ENCODE results near the gene ARNT2. TPM values are rescaled to one million over a fixed set of nuclear protein-coding genes. Genes with fewer than 3 reads are reported as not detected.

ARNT2 gene
- total RNA-seq, 2 experiments from 2014 or later, result not detected

DNA sequence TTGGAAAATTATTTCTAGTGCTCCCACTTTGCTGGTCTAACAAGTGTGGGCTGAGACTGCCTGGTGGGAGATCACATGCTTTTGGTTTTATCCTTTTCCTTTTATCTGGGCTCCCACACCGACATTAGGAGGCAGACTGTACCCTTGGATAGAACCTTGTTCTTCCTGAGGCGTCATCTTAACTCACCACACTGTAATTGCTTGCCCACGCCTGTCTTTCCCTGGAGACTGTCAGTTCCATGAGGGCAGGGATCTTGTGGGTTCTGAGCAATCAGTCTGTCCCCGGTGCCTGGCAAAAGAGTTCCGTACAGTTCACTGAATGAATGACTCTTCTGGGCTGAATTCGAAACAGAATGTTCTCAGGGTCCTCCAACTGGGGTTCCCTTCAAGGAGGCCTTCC is 166.4 kb downstream of the ARNT2 start:
- H3K27ac ChIP-seq (ENCODE audit: low read depth, low read length, poor library complexity, severe bottlenecking), result no peak overlapping the region
- BruUV-seq (replicated peaks), result no TSS peak
- H4K20me1 ChIP-seq (ENCODE audit: insufficient read depth, low read length), result no peaks in the 10 kb centered on the region
- H3K4me3 ChIP-seq (ENCODE audit: low read depth, low read length, poor library complexity, severe bottlenecking), result no peak overlapping the region
- intact Hi-C loops (cut with micrococcal nuclease; ENCODE audit: unreplicated experiment), result no loop called here
- H3K79me2 ChIP-seq (ENCODE audit: insufficient read depth, low read depth, low read length), result no peaks in the 10 kb centered on the region
- DNase-seq (ENCODE audit: low spot score), result no peak
- POLR2A ChIA-PET, result no interaction called here
- TF ChIP-seq, protein P1, sequence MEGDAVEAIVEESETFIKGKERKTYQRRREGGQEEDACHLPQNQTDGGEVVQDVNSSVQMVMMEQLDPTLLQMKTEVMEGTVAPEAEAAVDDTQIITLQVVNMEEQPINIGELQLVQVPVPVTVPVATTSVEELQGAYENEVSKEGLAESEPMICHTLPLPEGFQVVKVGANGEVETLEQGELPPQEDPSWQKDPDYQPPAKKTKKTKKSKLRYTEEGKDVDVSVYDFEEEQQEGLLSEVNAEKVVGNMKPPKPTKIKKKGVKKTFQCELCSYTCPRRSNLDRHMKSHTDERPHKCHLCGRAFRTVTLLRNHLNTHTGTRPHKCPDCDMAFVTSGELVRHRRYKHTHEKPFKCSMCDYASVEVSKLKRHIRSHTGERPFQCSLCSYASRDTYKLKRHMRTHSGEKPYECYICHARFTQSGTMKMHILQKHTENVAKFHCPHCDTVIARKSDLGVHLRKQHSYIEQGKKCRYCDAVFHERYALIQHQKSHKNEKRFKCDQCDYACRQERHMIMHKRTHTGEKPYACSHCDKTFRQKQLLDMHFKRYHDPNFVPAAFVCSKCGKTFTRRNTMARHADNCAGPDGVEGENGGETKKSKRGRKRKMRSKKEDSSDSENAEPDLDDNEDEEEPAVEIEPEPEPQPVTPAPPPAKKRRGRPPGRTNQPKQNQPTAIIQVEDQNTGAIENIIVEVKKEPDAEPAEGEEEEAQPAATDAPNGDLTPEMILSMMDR (conservative IDR thresholded peaks at IDR 0.05; ENCODE audit: low read length), result no peak
- no peak for TF ChIP-seq EZH2phosphoT487 (IDR thresholded peaks at IDR 0.05; ENCODE audit: borderline replicate concordance, low read depth, low read length)
- no peaks in the 10 kb centered on the region for H3K4me1 ChIP-seq (ENCODE audit: insufficient read depth, low read length, poor library complexity, severe bottlenecking)
- no peaks in the 10 kb centered on the region for H3K9me3 ChIP-seq (ENCODE audit: low read length)
- no peaks in the 10 kb centered on the region for H3K9me2 ChIP-seq (ENCODE audit: insufficient read depth, low read length)
- H3K36me3 ChIP-seq (ENCODE audit: insufficient read depth, low read length), result no peaks in the 10 kb centered on the region
- H2AFZ ChIP-seq (ENCODE audit: low read length), result no peak overlapping the region
- no peak overlapping the region for H3K4me2 ChIP-seq (ENCODE audit: low read length)
- CTCF ChIA-PET (ENCODE audit: unreplicated experiment), result no interaction called here

DNA sequence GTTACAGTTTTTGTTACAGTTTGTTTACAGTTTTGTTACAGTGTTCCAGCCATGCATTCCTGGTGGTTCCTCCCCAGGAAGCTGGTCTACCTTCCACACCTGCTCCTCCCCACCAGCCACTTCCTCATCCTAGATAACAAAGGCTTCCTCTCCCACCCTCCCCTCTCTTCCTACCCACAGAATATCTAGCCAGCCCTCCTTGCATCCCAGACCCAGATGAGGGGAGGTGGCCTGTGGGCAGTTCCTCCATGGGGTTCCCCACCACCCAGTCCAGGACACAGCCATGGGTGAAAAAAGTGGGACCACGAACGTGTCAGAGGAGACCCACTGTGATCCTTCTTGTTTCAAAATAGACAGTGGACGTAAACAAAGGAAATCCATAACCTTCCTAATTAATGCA is 168.2 kb downstream of the ARNT2 start:
- Histone ChIP-seq H3K4me2 (ENCODE audit: low read length) (no peak overlapping the region), H3K4me3 (ENCODE audit: low read depth, low read length, poor library complexity, severe bottlenecking) (no peak overlapping the region), H3K79me2 (ENCODE audit: insufficient read depth, low read depth, low read length) (no peaks in the 10 kb centered on the region), H2AFZ (ENCODE audit: low read length) (no peak overlapping the region), H3K4me1 (ENCODE audit: insufficient read depth, low read length, poor library complexity, severe bottlenecking) (no peaks in the 10 kb centered on the region), H4K20me1 (ENCODE audit: insufficient read depth, low read length) (no peaks in the 10 kb centered on the region), H3K9me2 (ENCODE audit: insufficient read depth, low read length) (no peaks in the 10 kb centered on the region), H3K36me3 (ENCODE audit: insufficient read depth, low read length) (no peaks in the 10 kb centered on the region), H3K9me3 (ENCODE audit: low read length) (no peaks in the 10 kb centered on the region), H3K27ac (ENCODE audit: low read depth, low read length, poor library complexity, severe bottlenecking) (no peak overlapping the region)
- intact Hi-C loops (cut with micrococcal nuclease; ENCODE audit: unreplicated experiment), result no loop called here
- TF ChIP-seq EZH2phosphoT487 (IDR thresholded peaks at IDR 0.05; ENCODE audit: borderline replicate concordance, low read depth, low read length), result no peak
- TF ChIP-seq, protein P1 (conservative IDR thresholded peaks at IDR 0.05; ENCODE audit: low read length), result no peak
- no peak for DNase-seq (ENCODE audit: low spot score)
- POLR2A ChIA-PET, result no interaction called here
- CTCF ChIA-PET (ENCODE audit: unreplicated experiment), result no interaction called here
- BruUV-seq (replicated peaks), result no TSS peak

DNA sequence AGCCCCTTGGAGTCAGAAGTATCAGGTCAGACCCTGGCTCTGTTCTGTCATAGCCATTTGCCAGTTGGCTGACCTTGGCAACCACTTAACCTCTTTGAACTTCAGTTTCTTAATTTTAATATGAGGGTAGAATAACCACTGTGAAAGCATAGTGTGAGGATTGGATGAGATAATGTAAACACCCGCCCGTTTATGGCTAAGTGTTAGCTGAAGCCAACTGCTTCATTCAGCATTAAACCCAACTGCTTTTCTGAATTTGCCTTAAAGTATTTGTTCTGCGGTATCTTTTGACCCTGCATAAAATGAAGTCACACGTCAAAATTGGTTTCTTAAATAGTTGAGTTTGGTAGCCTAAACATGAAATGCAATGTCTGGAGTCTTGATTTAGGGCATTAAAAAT is 169.4 kb downstream of the ARNT2 start:
- H3K4me2 ChIP-seq (ENCODE audit: low read length), result no peak overlapping the region
- ChIA-PET POLR2A (no interaction called here), CTCF (ENCODE audit: unreplicated experiment) (no interaction called here)
- no peaks in the 10 kb centered on the region for H3K9me3 ChIP-seq (ENCODE audit: low read length)
- no peak overlapping the region for H2AFZ ChIP-seq (ENCODE audit: low read length)
- DNase-seq (ENCODE audit: low spot score), result no peak
- H4K20me1 ChIP-seq (ENCODE audit: insufficient read depth, low read length), result no peaks in the 10 kb centered on the region
- H3K4me1 ChIP-seq (ENCODE audit: insufficient read depth, low read length, poor library complexity, severe bottlenecking), result no peaks in the 10 kb centered on the region
- BruUV-seq (replicated peaks), result no TSS peak
- no peaks in the 10 kb centered on the region for H3K79me2 ChIP-seq (ENCODE audit: insufficient read depth, low read depth, low read length)
- H3K27ac ChIP-seq (ENCODE audit: low read depth, low read length, poor library complexity, severe bottlenecking), result no peak overlapping the region
- no peak overlapping the region for H3K4me3 ChIP-seq (ENCODE audit: low read depth, low read length, poor library complexity, severe bottlenecking)
- H3K36me3 ChIP-seq (ENCODE audit: insufficient read depth, low read length), result no peaks in the 10 kb centered on the region
- TF ChIP-seq, protein P1 (conservative IDR thresholded peaks at IDR 0.05; ENCODE audit: low read length), result no peak
- no peak for TF ChIP-seq EZH2phosphoT487 (IDR thresholded peaks at IDR 0.05; ENCODE audit: borderline replicate concordance, low read depth, low read length)
- no peaks in the 10 kb centered on the region for H3K9me2 ChIP-seq (ENCODE audit: insufficient read depth, low read length)
- intact Hi-C loops (cut with micrococcal nuclease; ENCODE audit: unreplicated experiment), result no loop called here

Measured in OCI-LY7 (cell line).